ENCODE results near the gene PCDHA1.
"Not testable (repeated sequence)": the region's sequence is repeated elsewhere in the genome, so short reads cannot be mapped to it uniquely, and the experiment has no call there.

Gene PCDHA1

GRCh38 chr5:140802781-140803271 lies 16.9 kb downstream of the PCDHA1 start:
- DNase-seq (ENCODE audit: extremely low read depth, insufficient read length): no peak
- TF ChIP-seq CTCF (IDR thresholded peaks at IDR 0.05; ENCODE audit: insufficient read depth, low read length, poor library complexity, severe bottlenecking): no peak

DNA sequence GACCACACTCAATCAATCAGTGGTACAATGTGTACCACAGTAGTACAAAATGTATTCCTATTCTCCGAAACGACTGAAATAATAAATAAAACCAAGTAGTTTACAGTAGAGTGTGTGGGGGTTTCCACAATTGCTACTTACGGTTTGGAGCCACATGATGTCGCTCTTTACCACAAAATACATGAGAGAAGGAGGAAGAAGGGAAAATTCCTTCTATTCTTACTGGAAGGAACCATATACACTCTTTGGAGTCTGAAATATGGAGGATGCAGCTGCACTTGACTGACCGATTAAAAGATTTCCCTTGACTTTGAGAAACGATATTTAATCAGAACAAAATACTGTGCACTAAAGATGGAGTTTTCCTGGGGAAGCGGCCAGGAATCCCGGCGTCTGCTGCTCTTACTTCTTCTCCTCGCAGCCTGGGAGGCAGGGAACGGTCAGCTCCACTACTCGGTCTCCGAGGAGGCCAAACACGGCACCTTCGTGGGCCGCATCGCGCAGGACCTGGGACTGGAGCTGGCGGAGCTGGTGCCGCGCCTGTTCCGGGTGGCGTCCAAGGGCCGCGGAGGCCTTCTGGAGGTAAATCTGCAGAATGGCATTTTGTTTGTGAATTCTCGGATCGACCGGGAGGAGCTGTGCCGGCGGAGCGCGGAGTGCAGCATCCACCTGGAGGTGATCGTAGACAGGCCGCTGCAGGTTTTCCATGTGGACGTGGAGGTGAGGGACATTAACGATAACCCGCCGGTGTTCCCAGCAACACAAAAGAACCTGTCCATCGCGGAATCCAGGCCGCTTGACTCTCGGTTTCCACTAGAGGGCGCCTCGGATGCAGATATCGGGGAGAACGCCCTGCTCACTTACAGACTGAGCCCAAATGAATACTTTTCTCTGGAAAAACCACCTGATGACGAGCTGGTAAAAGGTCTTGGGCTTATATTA lies 21.2 kb downstream of the PCDHA1 start, which contains the start of gene PCDHA4:
Gene PCDHA4, plus strand, starts transcription at position 235 of the 942 bp plus-strand sequence.
- Histone ChIP-seq H3K27me3 (replicated peaks; ENCODE audit: control insufficient read depth, insufficient read depth, low read length) (no peaks in the 10 kb centered on the region), H3K36me3 (ENCODE audit: control insufficient read depth, insufficient read depth, low read length) (no peaks in the 10 kb centered on the region), H3K4me3 (replicated peaks; ENCODE audit: low read depth, low read length) (no peak within 1 kb of the TSS)
- no peak for TF ChIP-seq CTCF (IDR thresholded peaks at IDR 0.05; ENCODE audit: insufficient read depth, low read length, poor library complexity, severe bottlenecking)
- DNase-seq (ENCODE audit: extremely low read depth, insufficient read length): no peak

More at GRCh38 chr5:140802781-140803271, 16.9 kb downstream of the PCDHA1 start:
- Histone ChIP-seq H3K27me3 (replicated peaks; ENCODE audit: control insufficient read depth, insufficient read depth, low read length) (no peaks in the 10 kb centered on the region), H3K36me3 (ENCODE audit: control insufficient read depth, insufficient read depth, low read length) (no peaks in the 10 kb centered on the region), H3K4me3 (replicated peaks; ENCODE audit: low read depth, low read length) (no peak overlapping the region)

DNA sequence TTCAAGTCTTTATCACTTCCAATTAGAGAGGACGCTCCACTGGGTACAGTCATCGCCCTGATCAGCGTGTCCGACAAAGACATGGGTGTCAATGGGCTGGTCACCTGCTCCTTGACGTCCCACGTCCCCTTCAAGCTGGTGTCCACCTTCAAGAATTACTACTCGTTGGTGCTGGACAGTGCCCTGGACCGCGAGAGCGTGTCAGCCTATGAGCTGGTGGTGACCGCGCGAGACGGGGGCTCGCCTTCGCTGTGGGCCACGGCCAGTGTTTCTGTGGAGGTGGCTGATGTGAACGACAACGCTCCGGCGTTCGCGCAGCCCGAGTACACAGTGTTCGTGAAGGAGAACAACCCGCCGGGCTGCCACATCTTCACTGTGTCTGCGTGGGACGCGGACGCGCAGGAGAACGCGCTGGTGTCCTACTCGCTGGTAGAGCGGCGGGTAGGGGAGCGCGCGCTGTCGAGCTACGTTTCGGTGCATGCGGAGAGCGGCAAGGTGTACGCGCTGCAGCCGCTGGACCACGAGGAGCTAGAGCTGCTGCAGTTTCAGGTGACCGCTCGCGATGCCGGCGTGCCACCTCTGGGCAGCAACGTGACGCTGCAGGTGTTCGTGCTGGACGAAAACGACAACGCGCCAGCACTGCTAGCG lies 22.4 kb downstream of the PCDHA1 start:
- H3K27me3 ChIP-seq (replicated peaks; ENCODE audit: control insufficient read depth, insufficient read depth, low read length); H3K4me3 ChIP-seq (replicated peaks; ENCODE audit: low read depth, low read length); H3K36me3 ChIP-seq (ENCODE audit: control insufficient read depth, insufficient read depth, low read length); DNase-seq (ENCODE audit: extremely low read depth, insufficient read length): not testable (repeated sequence)

DNA sequence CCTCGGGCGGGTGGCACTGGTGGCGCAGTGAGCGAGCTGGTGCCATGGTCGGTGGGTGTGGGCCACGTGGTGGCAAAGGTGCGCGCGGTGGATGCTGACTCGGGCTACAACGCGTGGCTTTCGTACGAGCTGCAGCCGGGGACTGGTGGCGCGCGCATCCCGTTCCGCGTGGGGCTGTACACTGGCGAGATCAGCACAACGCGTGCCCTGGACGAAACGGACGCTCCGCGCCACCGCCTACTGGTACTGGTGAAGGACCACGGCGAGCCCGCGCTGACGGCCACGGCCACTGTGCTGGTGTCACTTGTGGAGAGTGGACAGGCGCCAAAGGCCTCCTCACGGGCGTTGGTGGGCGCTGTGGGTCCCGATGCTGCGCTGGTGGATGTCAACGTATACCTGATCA lies 22.9 kb downstream of the PCDHA1 start:
- no peaks in the 10 kb centered on the region for H3K36me3 ChIP-seq (ENCODE audit: control insufficient read depth, insufficient read depth, low read length)
- DNase-seq (ENCODE audit: extremely low read depth, insufficient read length): no peak
- no peak for TF ChIP-seq CTCF (IDR thresholded peaks at IDR 0.05; ENCODE audit: insufficient read depth, low read length, poor library complexity, severe bottlenecking)
- no peak overlapping the region for H3K4me3 ChIP-seq (replicated peaks; ENCODE audit: low read depth, low read length)
- H3K27me3 ChIP-seq (replicated peaks; ENCODE audit: control insufficient read depth, insufficient read depth, low read length): no peaks in the 10 kb centered on the region

GRCh38 chr5:140821375-140822280 lies 35.7 kb downstream of the PCDHA1 start, which contains the start of gene PCDHA5:
Gene PCDHA5 (plus strand): TSS chr5:140821613.
- no peak for DNase-seq (ENCODE audit: extremely low read depth, insufficient read length)
- H3K27me3 ChIP-seq (replicated peaks; ENCODE audit: control insufficient read depth, insufficient read depth, low read length): no peaks in the 10 kb centered on the region
- no peak within 1 kb of the TSS for H3K4me3 ChIP-seq (replicated peaks; ENCODE audit: low read depth, low read length)
- no peaks in the 10 kb centered on the region for H3K36me3 ChIP-seq (ENCODE audit: control insufficient read depth, insufficient read depth, low read length)
- TF ChIP-seq CTCF (IDR thresholded peaks at IDR 0.05; ENCODE audit: insufficient read depth, low read length, poor library complexity, severe bottlenecking): peak; percentile 8

Measured in GM06990 (cell line).